ENCODE data around the gene MBNL2.

MBNL2 gene

GRCh38 chr13:97234236-97234635, 12.1 kb downstream of the MBNL2 start:
- no peak for DNase-seq (ENCODE audit: low spot score)

GRCh38 chr13:97234742-97235141, 12.6 kb downstream of the MBNL2 start:
- no peak for DNase-seq (ENCODE audit: low spot score)

GRCh38 chr13:97235549-97236231, 13.6 kb downstream of the MBNL2 start:
- no peak for DNase-seq (ENCODE audit: low spot score)

GRCh38 chr13:97237388-97237787, 15.3 kb downstream of the MBNL2 start:
- no peak for DNase-seq (ENCODE audit: low spot score)

GRCh38 chr13:97238432-97238831, 16.3 kb downstream of the MBNL2 start:
- no peak for DNase-seq (ENCODE audit: low spot score)

- no peak for DNase-seq (ENCODE audit: low spot score)
Observed at GRCh38 chr13:97238883-97239282, 16.8 kb downstream of the MBNL2 start.

- no peak for DNase-seq (ENCODE audit: low spot score)
Observed at GRCh38 chr13:97239306-97239705, 17.2 kb downstream of the MBNL2 start.

- DNase-seq (ENCODE audit: low spot score): no peak
Observed at GRCh38 chr13:97239943-97240787, 18.0 kb downstream of the MBNL2 start.

- no peak for DNase-seq (ENCODE audit: low spot score)
Observed at GRCh38 chr13:97240788-97241734, 18.9 kb downstream of the MBNL2 start.

- DNase-seq (ENCODE audit: low spot score): no peak
Observed at GRCh38 chr13:97241761-97242160, 19.6 kb downstream of the MBNL2 start.

- DNase-seq (ENCODE audit: low spot score): no peak
Observed at GRCh38 chr13:97242755-97243497, 20.8 kb downstream of the MBNL2 start.

GRCh38 chr13:97243915-97244781, 22.0 kb downstream of the MBNL2 start:
- no peak for DNase-seq (ENCODE audit: low spot score)

- no peak for DNase-seq (ENCODE audit: low spot score)
Observed at GRCh38 chr13:97245011-97245410, 22.9 kb downstream of the MBNL2 start.

- DNase-seq (ENCODE audit: low spot score): no peak
Observed at GRCh38 chr13:97246596-97247158, 24.5 kb downstream of the MBNL2 start.

GRCh38 chr13:97248243-97248642, 26.1 kb downstream of the MBNL2 start:
- DNase-seq (ENCODE audit: low spot score): no peak

GRCh38 chr13:97249093-97249795, 27.1 kb downstream of the MBNL2 start:
- DNase-seq (ENCODE audit: low spot score): no peak

GRCh38 chr13:97249796-97250495, 27.8 kb downstream of the MBNL2 start:
- DNase-seq (ENCODE audit: low spot score): no peak

GRCh38 chr13:97250560-97250959, 28.4 kb downstream of the MBNL2 start:
- DNase-seq (ENCODE audit: low spot score): no peak

- DNase-seq (ENCODE audit: low spot score): no peak
Observed at GRCh38 chr13:97252735-97253134, 30.6 kb downstream of the MBNL2 start.
